ENCODE data around the gene HS2ST1.
"Not testable (repeated sequence)": the region's sequence is repeated elsewhere in the genome, so short reads cannot be mapped to it uniquely, and the experiment has no call there.

HS2ST1 gene

GRCh38 chr1:86939406-86939805, 25.0 kb downstream of the HS2ST1 start:
- DNase-seq (ENCODE audit: insufficient read length, low spot score) (no peak), FAIRE-seq (no peak)
- no peak for TF ChIP-seq POLR2A (IDR thresholded peaks at IDR 0.05; ENCODE audit: low read depth, low read length)

GRCh38 chr1:86940599-86940998, 26.2 kb downstream of the HS2ST1 start:
- TF ChIP-seq POLR2A (IDR thresholded peaks at IDR 0.05; ENCODE audit: low read depth, low read length), result no peak
- FAIRE-seq, result no peak
- no peak for DNase-seq (ENCODE audit: insufficient read length, low spot score)

GRCh38 chr1:86942042-86942441, 27.6 kb downstream of the HS2ST1 start:
- DNase-seq (ENCODE audit: insufficient read length, low spot score) (no peak), FAIRE-seq (no peak)
- no peak for TF ChIP-seq POLR2A (IDR thresholded peaks at IDR 0.05; ENCODE audit: low read depth, low read length)

GRCh38 chr1:86942743-86943142, 28.3 kb downstream of the HS2ST1 start:
- TF ChIP-seq POLR2A (IDR thresholded peaks at IDR 0.05; ENCODE audit: low read depth, low read length), result no peak
- DNase-seq (ENCODE audit: insufficient read length, low spot score) (no peak), FAIRE-seq (no peak)

- DNase-seq (ENCODE audit: insufficient read length, low spot score) (no peak), FAIRE-seq (no peak)
- TF ChIP-seq POLR2A (IDR thresholded peaks at IDR 0.05; ENCODE audit: low read depth, low read length), result no peak
Measured at GRCh38 chr1:86948212-86948611, 33.8 kb downstream of the HS2ST1 start.

- DNase-seq (ENCODE audit: insufficient read length, low spot score) (no peak), FAIRE-seq (no peak)
- no peak for TF ChIP-seq POLR2A (IDR thresholded peaks at IDR 0.05; ENCODE audit: low read depth, low read length)
Measured at GRCh38 chr1:86950712-86951419, 36.4 kb downstream of the HS2ST1 start.

GRCh38 chr1:86951430-86951829, 37.0 kb downstream of the HS2ST1 start:
- TF ChIP-seq POLR2A (IDR thresholded peaks at IDR 0.05; ENCODE audit: low read depth, low read length), result no peak
- FAIRE-seq, result no peak

GRCh38 chr1:86953167-86953566, 38.7 kb downstream of the HS2ST1 start:
- TF ChIP-seq POLR2A (IDR thresholded peaks at IDR 0.05; ENCODE audit: low read depth, low read length), result no peak
- FAIRE-seq, result peak; percentile 30
- DNase-seq (ENCODE audit: insufficient read length, low spot score), result no peak

More at GRCh38 chr1:86951430-86951829, 37.0 kb downstream of the HS2ST1 start:
- DNase-seq (ENCODE audit: insufficient read length, low spot score), result no peak

- DNase-seq (ENCODE audit: insufficient read length, low spot score) (no peak), FAIRE-seq (no peak)
- TF ChIP-seq POLR2A (IDR thresholded peaks at IDR 0.05; ENCODE audit: low read depth, low read length), result no peak
Measured at GRCh38 chr1:86955678-86956077, 41.2 kb downstream of the HS2ST1 start.

GRCh38 chr1:86956221-86956620, 41.8 kb downstream of the HS2ST1 start:
- no peak for DNase-seq (ENCODE audit: insufficient read length, low spot score)
- no peak for FAIRE-seq
- no peak for TF ChIP-seq POLR2A (IDR thresholded peaks at IDR 0.05; ENCODE audit: low read depth, low read length)

GRCh38 chr1:86957221-86957620, 42.8 kb downstream of the HS2ST1 start:
- FAIRE-seq, result no peak
- TF ChIP-seq POLR2A (IDR thresholded peaks at IDR 0.05; ENCODE audit: low read depth, low read length), result no peak
- no peak for DNase-seq (ENCODE audit: insufficient read length, low spot score)

- DNase-seq (ENCODE audit: insufficient read length, low spot score) (no peak), FAIRE-seq (peak; percentile 61)
- no peak for TF ChIP-seq POLR2A (IDR thresholded peaks at IDR 0.05; ENCODE audit: low read depth, low read length)
Measured at GRCh38 chr1:86960548-86960947, 46.1 kb downstream of the HS2ST1 start.

GRCh38 chr1:86963841-86964240, 49.4 kb downstream of the HS2ST1 start:
- not testable (repeated sequence) for FAIRE-seq; DNase-seq (ENCODE audit: insufficient read length, low spot score)

- FAIRE-seq, result peak; percentile 23
- no peak for TF ChIP-seq POLR2A (IDR thresholded peaks at IDR 0.05; ENCODE audit: low read depth, low read length)
- no peak for DNase-seq (ENCODE audit: insufficient read length, low spot score)
Measured at GRCh38 chr1:86965012-86965826, 50.8 kb downstream of the HS2ST1 start.

- FAIRE-seq, result no peak
- no peak for TF ChIP-seq POLR2A (IDR thresholded peaks at IDR 0.05; ENCODE audit: low read depth, low read length)
- DNase-seq (ENCODE audit: insufficient read length, low spot score), result no peak
Measured at GRCh38 chr1:86965827-86966182, 51.4 kb downstream of the HS2ST1 start.
